ENCODE results near the gene CRISPLD2. TPM values are rescaled to one million over a fixed set of nuclear protein-coding genes. Genes with fewer than 3 reads are reported as not detected.
A peak's percentile ranks its signal among the peaks of the same experiment; 100 is the strongest.

Gene CRISPLD2
- total RNA-seq, 1 donor from 2014 or later = 3.3 TPM

GRCh38 chr16:84816485-84816884 is 3.3 kb upstream of the CRISPLD2 start:
- peaks cover 26% of the 10 kb centered on the region for H3K27me3 Mint-ChIP-seq (ENCODE audit: unreplicated experiment)
- no peaks in the 10 kb centered on the region for H3K36me3 Mint-ChIP-seq (ENCODE audit: unreplicated experiment)
- H3K9me3 Mint-ChIP-seq (ENCODE audit: unreplicated experiment) = no peaks in the 10 kb centered on the region
- H3K27ac Mint-ChIP-seq (ENCODE audit: unreplicated experiment) = no peak overlapping the region
- DNase-seq (ENCODE audit: extremely low spot score, unreplicated experiment) = no peak
- TF ChIP-seq CTCF (IDR thresholded peaks at IDR 0.05) = no peak
- no peak overlapping the region for H3K4me3 Mint-ChIP-seq (ENCODE audit: unreplicated experiment)
- peaks cover 9% of the 10 kb centered on the region for H3K4me1 Mint-ChIP-seq (ENCODE audit: unreplicated experiment)

GRCh38 chr16:84817206-84817605 is 2.6 kb upstream of the CRISPLD2 start:
- no peak overlapping the region for H3K27ac Mint-ChIP-seq (ENCODE audit: unreplicated experiment)
- no peak for TF ChIP-seq CTCF (IDR thresholded peaks at IDR 0.05)

GRCh38 chr16:84817613-84818012 is 2.2 kb upstream of the CRISPLD2 start:
- no peaks in the 10 kb centered on the region for H3K36me3 Mint-ChIP-seq (ENCODE audit: unreplicated experiment)
- H3K27me3 Mint-ChIP-seq (ENCODE audit: unreplicated experiment) = peaks cover 20% of the 10 kb centered on the region
- TF ChIP-seq CTCF (IDR thresholded peaks at IDR 0.05) = no peak
- H3K4me3 Mint-ChIP-seq (ENCODE audit: unreplicated experiment) = no peak overlapping the region
- H3K9me3 Mint-ChIP-seq (ENCODE audit: unreplicated experiment) = no peaks in the 10 kb centered on the region
- H3K4me1 Mint-ChIP-seq (ENCODE audit: unreplicated experiment) = peaks cover 16% of the 10 kb centered on the region
- DNase-seq (ENCODE audit: extremely low spot score, unreplicated experiment) = no peak
- no peak overlapping the region for H3K27ac Mint-ChIP-seq (ENCODE audit: unreplicated experiment)

More at GRCh38 chr16:84817206-84817605, 2.6 kb upstream of the CRISPLD2 start:
- Mint-ChIP-seq H3K27me3 (ENCODE audit: unreplicated experiment) (peaks cover 24% of the 10 kb centered on the region), H3K4me3 (ENCODE audit: unreplicated experiment) (no peak overlapping the region), H3K4me1 (ENCODE audit: unreplicated experiment) (peaks cover 13% of the 10 kb centered on the region), H3K9me3 (ENCODE audit: unreplicated experiment) (no peaks in the 10 kb centered on the region), H3K36me3 (ENCODE audit: unreplicated experiment) (no peaks in the 10 kb centered on the region)
- no peak for DNase-seq (ENCODE audit: extremely low spot score, unreplicated experiment)

GRCh38 chr16:84818133-84818532 is 1.7 kb upstream of the CRISPLD2 start:
- Mint-ChIP-seq H3K27ac (ENCODE audit: unreplicated experiment) (no peak overlapping the region), H3K4me3 (ENCODE audit: unreplicated experiment) (no peak overlapping the region), H3K36me3 (ENCODE audit: unreplicated experiment) (no peaks in the 10 kb centered on the region), H3K4me1 (ENCODE audit: unreplicated experiment) (peaks cover 17% of the 10 kb centered on the region), H3K27me3 (ENCODE audit: unreplicated experiment) (peaks cover 16% of the 10 kb centered on the region), H3K9me3 (ENCODE audit: unreplicated experiment) (no peaks in the 10 kb centered on the region)
- DNase-seq (ENCODE audit: extremely low spot score, unreplicated experiment) = no peak
- no peak for TF ChIP-seq CTCF (IDR thresholded peaks at IDR 0.05)

GRCh38 chr16:84818989-84819643 is 669 bp upstream of the CRISPLD2 start:
- peaks cover 17% of the 10 kb centered on the region for H3K4me1 Mint-ChIP-seq (ENCODE audit: unreplicated experiment)
- H3K27ac Mint-ChIP-seq (ENCODE audit: unreplicated experiment) = no peak overlapping the region
- no peak for TF ChIP-seq CTCF (IDR thresholded peaks at IDR 0.05)
- no peak for DNase-seq (ENCODE audit: extremely low spot score, unreplicated experiment)
- no peaks in the 10 kb centered on the region for H3K9me3 Mint-ChIP-seq (ENCODE audit: unreplicated experiment)
- peak overlapping the region; percentile 4 for H3K4me3 Mint-ChIP-seq (ENCODE audit: unreplicated experiment)
- no peaks in the 10 kb centered on the region for H3K36me3 Mint-ChIP-seq (ENCODE audit: unreplicated experiment)
- peaks cover 8% of the 10 kb centered on the region for H3K27me3 Mint-ChIP-seq (ENCODE audit: unreplicated experiment)

All from osteocyte (in vitro differentiated cells).